Stimulated activated naive B cell treated with anti-CD40 and anti-IgM and Interleukin-4, amounts not matched to agents 10 μg/mL and 1 μg/mL and 100 μg/mL, for 72 hours (primary cell): Measurements from ENCODE around the gene JMJD8.

ENCODE experiments used
- ATAC-seq, 2 donors: fragments of 150-1000 bp; cut with Tn5 transposase; replicated peaks; 2 replicates each; pipeline ENCODE4 v1.10.0; 2021; ENCODE audit warnings: moderate library complexity in 1 of 2
- DNase-seq: peaks from one replicate; pipeline ENCODE4 v3.0.0; 2021
- H3K27ac Mint-ChIP-seq: one replicate; pipeline ENCODE4 v1.8.0; 2022; ENCODE audit warnings: mild to moderate bottlenecking, mixed read lengths
- H3K27me3 Mint-ChIP-seq, 2 donors: one replicate each; pipeline ENCODE4 v1.8.0; 2022; ENCODE audit warnings: mixed read lengths in 2 of 2
- H3K36me3 Mint-ChIP-seq, 2 donors: one replicate each; pipeline ENCODE4 v1.8.0; 2022; ENCODE audit warnings: mixed read lengths in 2 of 2, mild to moderate bottlenecking in 1 of 2
- H3K4me1 Mint-ChIP-seq, 2 donors: one replicate each; pipeline ENCODE4 v1.8.0; 2022; ENCODE audit warnings: mixed read lengths in 2 of 2, mild to moderate bottlenecking in 1 of 2
- H3K4me3 Mint-ChIP-seq, 2 donors: one replicate each; pipeline ENCODE4 v1.8.0; 2022; ENCODE audit warnings: mild to moderate bottlenecking in 2 of 2, mixed read lengths in 2 of 2, moderate library complexity in 1 of 2
- H3K9me3 Mint-ChIP-seq, 2 donors: one replicate each; pipeline ENCODE4 v1.8.0; 2022; ENCODE audit warnings: mixed read lengths in 2 of 2, mild to moderate bottlenecking in 1 of 2

JMJD8 gene

GRCh38 chr16:638034-638543 is 46.0 kb downstream of the JMJD8 start:
- no peak overlapping the region for H3K27ac Mint-ChIP-seq
- DNase-seq (no peak), ATAC-seq (no peak)
- peaks cover 5 to 6% of the 10 kb centered on the region in 2 donors for H3K27me3 Mint-ChIP-seq
- H3K4me1 Mint-ChIP-seq = peaks cover 21 to 37% of the 10 kb centered on the region in 2 donors
- H3K36me3 Mint-ChIP-seq = peaks cover 4 to 7% of the 10 kb centered on the region in 2 donors
- no peak overlapping the region for H3K4me3 Mint-ChIP-seq
- peaks cover 0 to 2% of the 10 kb centered on the region in 2 donors for H3K9me3 Mint-ChIP-seq

DNA sequence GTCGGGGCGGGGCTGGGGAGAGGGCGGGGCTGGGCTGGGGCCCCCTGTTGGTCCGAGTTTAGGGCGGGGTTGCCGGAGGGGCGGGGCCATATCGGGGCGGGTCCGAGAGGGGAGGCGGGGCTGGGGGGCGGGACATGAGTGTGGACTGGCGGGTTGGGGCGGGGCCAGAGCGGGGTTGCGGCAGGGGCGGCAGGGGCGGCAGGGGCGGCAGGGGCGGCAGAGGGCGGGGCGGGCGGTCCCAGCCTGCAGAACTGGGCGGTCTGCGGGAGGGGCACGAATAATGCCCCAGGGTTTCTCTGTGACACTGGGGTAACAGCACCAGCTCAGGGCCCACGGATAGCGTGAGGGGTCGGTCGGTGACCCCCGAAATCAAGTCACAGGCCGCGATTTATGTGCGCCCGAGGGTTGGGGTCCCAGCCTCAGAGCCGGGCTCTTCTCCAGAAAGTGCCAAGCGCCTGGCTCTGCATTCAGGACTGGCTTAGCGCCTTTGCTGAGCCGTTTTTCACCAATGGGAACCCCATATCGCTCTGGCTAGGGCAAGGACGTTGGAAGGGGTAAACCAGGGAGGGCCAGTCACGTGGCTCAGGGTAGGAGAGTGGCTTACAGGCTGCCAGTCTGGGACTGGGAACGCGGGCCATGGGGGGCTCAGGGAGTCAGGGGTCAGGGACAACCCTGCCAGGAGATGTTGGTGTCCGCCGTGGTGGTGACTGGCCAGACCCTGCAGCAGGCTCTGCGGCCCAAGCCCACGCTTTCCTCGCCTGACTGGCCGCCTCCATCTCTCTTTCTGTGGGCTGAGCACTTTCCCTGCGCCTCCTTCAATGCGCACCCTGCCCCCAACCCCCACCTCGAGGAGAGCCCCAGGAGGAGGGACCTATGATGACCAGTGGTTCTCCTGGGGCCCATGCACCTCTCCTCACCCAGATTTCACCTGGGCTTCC is 46.8 kb downstream of the JMJD8 start:
- H3K36me3 Mint-ChIP-seq = peaks cover 4 to 7% of the 10 kb centered on the region in 2 donors
- H3K9me3 Mint-ChIP-seq = peaks cover 0 to 2% of the 10 kb centered on the region in 2 donors
- H3K27me3 Mint-ChIP-seq = peaks cover 5 to 6% of the 10 kb centered on the region in 2 donors
- DNase-seq (no peak), ATAC-seq (peak in 1 of 2 donors; percentile 64)
- peak overlapping the region; percentile 100 for H3K27ac Mint-ChIP-seq
- H3K4me1 Mint-ChIP-seq = peaks cover 18 to 30% of the 10 kb centered on the region in 2 donors
- peak overlapping the region; percentile 93 to 94 for H3K4me3 Mint-ChIP-seq

DNA sequence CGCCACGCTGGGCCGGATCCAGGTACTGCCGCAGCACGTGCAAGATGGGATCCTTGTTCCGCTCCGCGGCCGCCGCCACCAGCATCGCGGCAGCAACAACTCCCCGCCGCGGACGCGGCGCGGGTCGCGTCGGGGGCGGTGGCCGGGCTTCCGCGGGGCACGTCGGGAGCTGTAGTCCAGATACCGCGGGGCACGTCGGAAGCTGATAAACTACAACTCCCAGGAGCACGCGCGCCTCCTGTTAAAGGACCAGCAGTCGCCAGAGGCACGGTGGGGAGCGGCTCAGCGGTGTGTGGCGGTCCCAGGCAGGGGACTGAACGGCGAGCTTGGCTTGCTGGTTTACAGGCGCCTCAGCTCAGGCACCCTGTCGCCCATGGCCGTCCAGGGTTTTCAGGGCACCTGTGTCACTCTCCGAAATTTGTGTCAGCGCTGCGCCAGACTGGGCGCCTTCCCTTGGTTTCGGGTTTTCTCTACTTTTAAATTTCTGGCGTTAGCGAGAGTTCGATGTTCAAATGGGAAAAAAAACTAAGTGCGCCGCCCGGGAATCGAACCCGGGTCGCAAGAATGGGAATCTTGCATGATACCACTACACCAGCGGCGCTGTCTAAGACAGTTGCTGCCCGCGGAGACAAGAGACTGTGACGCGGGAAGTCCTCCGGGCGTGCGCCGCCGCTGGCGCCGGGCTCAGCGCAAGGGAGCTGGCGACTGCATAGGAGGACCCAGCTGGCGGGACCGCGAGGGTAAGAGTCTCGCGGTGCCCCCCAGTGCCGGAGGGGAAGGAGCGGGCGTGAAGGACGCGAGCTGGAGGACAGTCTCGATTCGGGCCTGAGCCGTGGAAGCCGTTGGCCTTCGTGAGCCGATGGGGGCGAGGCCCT is 47.7 kb downstream of the JMJD8 start, which contains the start of gene METTL26:
TSS of gene METTL26 (minus strand) at position 100 of the 875 bp plus-strand sequence. CDS start at position 85, 15 bp downstream.
- H3K27me3 Mint-ChIP-seq = peaks cover 5 to 6% of the 10 kb centered on the region in 2 donors
- H3K27ac Mint-ChIP-seq = peak within 1 kb of the TSS; percentile 100
- peaks cover 20 to 29% of the 10 kb centered on the region in 2 donors for H3K4me1 Mint-ChIP-seq
- peak; percentile 91 to 92 for ATAC-seq
- H3K36me3 Mint-ChIP-seq = peaks cover 6 to 7% of the 10 kb centered on the region in 2 donors
- peak within 1 kb of the TSS; percentile 93 to 94 for H3K4me3 Mint-ChIP-seq
- H3K9me3 Mint-ChIP-seq = peaks cover 0 to 2% of the 10 kb centered on the region in 2 donors
- peak; percentile 88 for DNase-seq

GRCh38 chr16:635573-636205 is 48.4 kb downstream of the JMJD8 start:
- H3K27ac Mint-ChIP-seq = no peak overlapping the region
- H3K27me3 Mint-ChIP-seq = peaks cover 5 to 6% of the 10 kb centered on the region in 2 donors
- H3K36me3 Mint-ChIP-seq = peaks cover 6 to 7% of the 10 kb centered on the region in 2 donors
- H3K4me1 Mint-ChIP-seq = peaks cover 20 to 29% of the 10 kb centered on the region in 2 donors
- DNase-seq (no peak), ATAC-seq (peak; percentile 3 to 4)
- H3K4me3 Mint-ChIP-seq = peak overlapping the region; percentile 93 to 94
- peaks cover 0 to 2% of the 10 kb centered on the region in 2 donors for H3K9me3 Mint-ChIP-seq

DNA sequence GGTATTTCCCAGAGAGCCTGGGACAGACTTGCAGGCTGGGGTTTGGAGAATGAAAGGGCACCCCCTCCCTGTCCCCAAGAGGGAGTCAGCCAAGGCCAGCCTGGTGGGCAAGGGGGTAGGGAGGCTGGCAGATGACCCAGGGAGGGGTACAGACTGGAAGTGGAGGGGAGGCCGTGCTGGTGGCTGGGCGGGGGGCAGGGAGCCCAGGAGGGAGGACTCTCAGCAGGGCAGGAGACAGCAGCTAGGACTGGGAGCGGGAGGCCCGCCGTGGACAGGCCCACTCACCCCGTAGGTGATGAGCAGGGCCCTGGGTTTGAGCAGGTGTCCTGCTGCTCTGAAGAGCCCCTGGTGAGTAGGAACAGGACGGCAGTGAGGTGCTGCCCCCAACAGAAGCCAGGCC is 49.1 kb downstream of the JMJD8 start:
- Mint-ChIP-seq H3K27ac (peak overlapping the region; percentile 62), H3K27me3 (peaks cover 5 to 6% of the 10 kb centered on the region in 2 donors), H3K36me3 (peaks cover 6 to 7% of the 10 kb centered on the region in 2 donors), H3K4me3 (peak overlapping the region; percentile 78 to 80), H3K4me1 (peaks cover 18 to 24% of the 10 kb centered on the region in 2 donors), H3K9me3 (peaks cover 0 to 2% of the 10 kb centered on the region in 2 donors)
- ATAC-seq = no peak
- no peak for DNase-seq

- H3K9me3 Mint-ChIP-seq = peaks cover 0 to 2% of the 10 kb centered on the region in 2 donors
- H3K27me3 Mint-ChIP-seq = peaks cover 5 to 6% of the 10 kb centered on the region in 2 donors
- H3K27ac Mint-ChIP-seq = no peak overlapping the region
- ATAC-seq = no peak
- peak overlapping the region; percentile 53 to 61 for H3K4me3 Mint-ChIP-seq
- H3K36me3 Mint-ChIP-seq = peaks cover 6 to 7% of the 10 kb centered on the region in 2 donors
- H3K4me1 Mint-ChIP-seq = peaks cover 18 to 23% of the 10 kb centered on the region in 2 donors
- DNase-seq = no peak
These were observed 50.0 kb downstream of the JMJD8 start for GRCh38 chr16:634051-634670.

DNA sequence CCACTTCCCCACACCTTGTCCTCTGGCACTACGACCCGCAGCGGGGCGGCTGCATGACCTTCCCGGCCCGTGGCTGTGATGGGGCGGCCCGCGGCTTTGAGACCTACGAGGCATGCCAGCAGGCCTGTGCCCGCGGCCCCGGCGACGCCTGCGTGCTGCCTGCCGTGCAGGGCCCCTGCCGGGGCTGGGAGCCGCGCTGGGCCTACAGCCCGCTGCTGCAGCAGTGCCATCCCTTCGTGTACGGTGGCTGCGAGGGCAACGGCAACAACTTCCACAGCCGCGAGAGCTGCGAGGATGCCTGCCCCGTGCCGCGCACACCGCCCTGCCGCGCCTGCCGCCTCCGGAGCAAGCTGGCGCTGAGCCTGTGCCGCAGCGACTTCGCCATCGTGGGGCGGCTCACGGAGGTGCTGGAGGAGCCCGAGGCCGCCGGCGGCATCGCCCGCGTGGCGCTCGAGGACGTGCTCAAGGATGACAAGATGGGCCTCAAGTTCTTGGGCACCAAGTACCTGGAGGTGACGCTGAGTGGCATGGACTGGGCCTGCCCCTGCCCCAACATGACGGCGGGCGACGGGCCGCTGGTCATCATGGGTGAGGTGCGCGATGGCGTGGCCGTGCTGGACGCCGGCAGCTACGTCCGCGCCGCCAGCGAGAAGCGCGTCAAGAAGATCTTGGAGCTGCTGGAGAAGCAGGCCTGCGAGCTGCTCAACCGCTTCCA is 50.6 kb downstream of the JMJD8 start:
- Mint-ChIP-seq H3K27ac (no peak overlapping the region), H3K4me1 (peaks cover 15 to 18% of the 10 kb centered on the region in 2 donors), H3K4me3 (no peak overlapping the region), H3K36me3 (peaks cover 6 to 13% of the 10 kb centered on the region in 2 donors), H3K27me3 (peaks cover 5 to 6% of the 10 kb centered on the region in 2 donors), H3K9me3 (peaks cover 0 to 2% of the 10 kb centered on the region in 2 donors)
- DNase-seq = no peak
- ATAC-seq = no peak

GRCh38 chr16:632486-633335 is 51.4 kb downstream of the JMJD8 start:
- H3K27me3 Mint-ChIP-seq = peaks cover 5 to 6% of the 10 kb centered on the region in 2 donors
- H3K27ac Mint-ChIP-seq = no peak overlapping the region
- H3K9me3 Mint-ChIP-seq = peaks cover 0 to 2% of the 10 kb centered on the region in 2 donors

GRCh38 chr16:631808-632358 is 52.3 kb downstream of the JMJD8 start:
- Mint-ChIP-seq H3K27ac (peak overlapping the region; percentile 57), H3K9me3 (peaks cover 0 to 2% of the 10 kb centered on the region in 2 donors), H3K36me3 (peaks cover 13% of the 10 kb centered on the region in 2 donors), H3K4me1 (peaks cover 13 to 18% of the 10 kb centered on the region in 2 donors), H3K4me3 (peak overlapping the region in 1 of 2 donors; percentile 28), H3K27me3 (peaks cover 5% of the 10 kb centered on the region in 2 donors)
- no peak for ATAC-seq
- no peak for DNase-seq

More at GRCh38 chr16:632486-633335, 51.4 kb downstream of the JMJD8 start:
- no peak overlapping the region for H3K4me3 Mint-ChIP-seq
- DNase-seq = no peak
- H3K4me1 Mint-ChIP-seq = peaks cover 15 to 18% of the 10 kb centered on the region in 2 donors
- peaks cover 7 to 13% of the 10 kb centered on the region in 2 donors for H3K36me3 Mint-ChIP-seq
- ATAC-seq = no peak
